ENCODE data around the gene DUSP28.

The DUSP28 gene

GRCh38 chr2:240599141-240599583 is 39.0 kb downstream of the DUSP28 start:
- no peak for DNase-seq (ENCODE audit: low spot score)

GRCh38 chr2:240600451-240600961 is 40.3 kb downstream of the DUSP28 start:
- no peak for DNase-seq (ENCODE audit: low spot score)

GRCh38 chr2:240601061-240601830 is 41.1 kb downstream of the DUSP28 start:
- DNase-seq (ENCODE audit: low spot score) = no peak

- no peak for DNase-seq (ENCODE audit: low spot score)
Measured at GRCh38 chr2:240601831-240602160, 41.6 kb downstream of the DUSP28 start.

- DNase-seq (ENCODE audit: low spot score) = no peak
Measured at GRCh38 chr2:240602266-240603050, 42.3 kb downstream of the DUSP28 start.

GRCh38 chr2:240603081-240603835 is 43.1 kb downstream of the DUSP28 start:
- no peak for DNase-seq (ENCODE audit: low spot score)

- DNase-seq (ENCODE audit: low spot score) = no peak
Measured at GRCh38 chr2:240603846-240604245, 43.7 kb downstream of the DUSP28 start.

- peak; percentile 88 for DNase-seq (ENCODE audit: low spot score)
Measured at GRCh38 chr2:240604291-240604938, 44.3 kb downstream of the DUSP28 start.

- no peak for DNase-seq (ENCODE audit: low spot score)
Measured at GRCh38 chr2:240604939-240605716, 45.0 kb downstream of the DUSP28 start.

- DNase-seq (ENCODE audit: low spot score) = no peak
Measured at GRCh38 chr2:240605867-240606743, 45.9 kb downstream of the DUSP28 start.

GRCh38 chr2:240611601-240612210 is 51.5 kb downstream of the DUSP28 start:
- no peak for DNase-seq (ENCODE audit: low spot score)

All from AG08396 (cell line).